Activated CD4-positive, alpha-beta memory T cell treated with anti-CD3 and anti-CD28 coated beads, Interleukin-2, amount 10 ng/mL, durations not matched to agents 7 days and 5 days (primary cell): Measurements from ENCODE around the gene PI16. TPM values are rescaled to one million over a fixed set of nuclear protein-coding genes. Genes with fewer than 3 reads are reported as not detected.

Experiments
- CTCF ChIA-PET: fragments of 350-600 bp; sonication (Branson Sonifier 250); formaldehyde crosslinking; loops from one replicate; lab custom pipeline; 2021; ENCODE audit warnings: antibody characterized with exemption, inconsistent platforms; lab: Charles Lee
- POLR2A ChIA-PET: fragments of 350-600 bp; sonication (Branson Sonifier 250); formaldehyde crosslinking; loops from one replicate; lab custom pipeline; 2021; ENCODE audit warnings: antibody characterized with exemption; lab: Charles Lee
- DNase-seq: peaks from one replicate; pipeline ENCODE4 v3.0.0-alpha.2; 2020
- H3K27ac Mint-ChIP-seq: one replicate; pipeline ENCODE4 v1.8.0; 2021; ENCODE audit warnings: mild to moderate bottlenecking, mixed read lengths
- H3K27me3 Mint-ChIP-seq: one replicate; pipeline ENCODE4 v1.8.0; 2021; ENCODE audit warnings: mixed read lengths
- H3K36me3 Mint-ChIP-seq: one replicate; pipeline ENCODE4 v1.8.0; 2021; ENCODE audit warnings: low read depth, mixed read lengths
- H3K4me1 Mint-ChIP-seq: one replicate; pipeline ENCODE4 v1.8.0; 2021; ENCODE audit warnings: mixed read lengths
- H3K4me3 Mint-ChIP-seq: one replicate; pipeline ENCODE4 v1.8.0; 2021; ENCODE audit warnings: mild to moderate bottlenecking, mixed read lengths
- H3K9me3 Mint-ChIP-seq: one replicate; pipeline ENCODE4 v1.8.0; 2021; ENCODE audit warnings: mixed read lengths
- total RNA-seq, 2 experiments: library from RNA; stranded (reverse); gene quantifications; one replicate each; pipeline ENCODE4 v1.2.3, GENCODE V29; 2021

The PI16 gene
- total RNA-seq: 1 to 10 TPM; 7.3 to 8.5 TPM

- peak; percentile 48 for DNase-seq
- peak within 1 kb of the TSS; percentile 8 for H3K27ac Mint-ChIP-seq
- H3K27me3 Mint-ChIP-seq: peaks cover 7% of the 10 kb centered on the region
- H3K4me1 Mint-ChIP-seq: peaks cover 52% of the 10 kb centered on the region
- ChIA-PET POLR2A (interaction anchor here (0.6 to 3.5 kb wide), 9 partner anchors 9 to 262 kb away, joined by 3 to 18 read pairs (median 4); partner anchors contain the start of genes MTCH1 and PPIL1), CTCF (interaction anchor here (0.6 to 2.5 kb wide), 4 partner anchors 41 to 122 kb away, joined by 3 to 13 read pairs (median 6); partner anchors contain the start of gene C6orf89)
- no peaks in the 10 kb centered on the region for H3K9me3 Mint-ChIP-seq
- peak within 1 kb of the TSS; percentile 62 for H3K4me3 Mint-ChIP-seq
- H3K36me3 Mint-ChIP-seq: no peaks in the 10 kb centered on the region
Measured at GRCh38 chr6:36954262-36954931, at the start of gene PI16. Gene PI16, plus strand, starts transcription at chr6:36954738. Its CDS starts 23 bp downstream, at chr6:36954761.

DNA sequence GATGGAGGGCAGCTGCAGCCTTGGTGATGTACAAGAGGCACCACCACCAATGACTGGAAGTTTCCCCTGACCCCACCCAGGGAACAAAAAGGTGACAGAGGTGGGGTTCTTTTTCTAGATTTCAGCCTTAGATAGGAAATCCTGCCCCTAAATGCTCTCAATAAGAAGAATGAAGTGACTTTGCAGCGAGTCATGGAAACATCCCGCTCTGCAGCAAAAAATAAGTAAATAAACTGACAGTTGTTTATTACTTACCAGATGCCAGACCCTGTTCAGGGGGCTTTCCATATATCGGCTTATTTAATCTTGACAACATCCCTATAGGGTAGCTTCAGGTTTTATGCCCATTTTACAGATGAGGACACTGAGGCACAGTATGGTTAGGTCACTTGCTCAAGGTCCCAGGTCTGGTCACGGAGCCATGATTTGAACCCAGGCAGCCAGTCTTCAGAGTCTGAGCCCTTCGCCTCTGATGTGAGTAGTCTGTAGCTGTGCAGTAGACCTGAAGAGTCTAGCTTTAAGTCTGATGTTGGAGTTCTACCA, 49.6 kb upstream of the PI16 start:
- Mint-ChIP-seq H3K36me3 (peaks cover 67% of the 10 kb centered on the region), H3K4me1 (peaks cover 27% of the 10 kb centered on the region), H3K9me3 (no peaks in the 10 kb centered on the region), H3K4me3 (no peak overlapping the region), H3K27me3 (no peaks in the 10 kb centered on the region), H3K27ac (no peak overlapping the region)
- DNase-seq: no peak
- ChIA-PET POLR2A (interaction anchor here (1.2 kb wide), 1 partner anchor 9 kb away, joined by 3 read pairs; no protein-coding TSS in a partner anchor), CTCF (no interaction called here)

GRCh38 chr6:36906539-36907325, 47.8 kb upstream of the PI16 start:
- H3K27ac Mint-ChIP-seq: no peak overlapping the region
- no peaks in the 10 kb centered on the region for H3K9me3 Mint-ChIP-seq
- H3K36me3 Mint-ChIP-seq: peaks cover 68% of the 10 kb centered on the region
- peaks cover 35% of the 10 kb centered on the region for H3K4me1 Mint-ChIP-seq
- ChIA-PET POLR2A (no interaction called here), CTCF (interaction anchor here (0.8 to 2.1 kb wide), 4 partner anchors 21 to 124 kb away, joined by 3 to 7 read pairs (median 5); partner anchors contain the start of gene C6orf89)
- DNase-seq: no peak
- no peaks in the 10 kb centered on the region for H3K27me3 Mint-ChIP-seq
- H3K4me3 Mint-ChIP-seq: no peak overlapping the region

DNA sequence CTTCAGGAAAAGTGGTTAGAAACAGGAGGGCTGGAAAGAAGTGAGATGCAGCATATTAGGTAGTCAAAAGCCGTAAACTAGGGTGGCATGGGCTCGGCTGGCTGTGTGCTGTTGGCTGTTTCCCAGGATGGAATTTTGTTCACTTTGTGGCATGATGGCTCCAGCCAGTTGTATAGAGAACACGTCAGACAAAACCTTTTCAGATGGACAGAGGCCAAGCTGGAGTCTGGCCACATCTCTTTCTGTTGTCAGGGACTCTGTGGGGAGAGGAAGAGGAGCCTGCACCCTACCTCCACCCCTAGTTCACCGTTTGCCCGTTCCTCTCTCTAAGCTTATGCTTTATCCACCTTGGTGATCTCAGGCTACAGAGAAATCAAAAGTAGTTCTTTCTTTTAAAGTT, 46.8 kb upstream of the PI16 start:
- Mint-ChIP-seq H3K36me3 (peaks cover 62% of the 10 kb centered on the region), H3K27ac (no peak overlapping the region), H3K4me1 (peaks cover 46% of the 10 kb centered on the region), H3K9me3 (no peaks in the 10 kb centered on the region), H3K4me3 (no peak overlapping the region), H3K27me3 (no peaks in the 10 kb centered on the region)
- POLR2A ChIA-PET: no interaction called here
- no peak for DNase-seq
- CTCF ChIA-PET: interaction anchor here (1.1 to 2.1 kb wide), 3 partner anchors 22 to 110 kb away, joined by 3 to 7 read pairs (median 7); partner anchors contain the start of gene C6orf89

DNA sequence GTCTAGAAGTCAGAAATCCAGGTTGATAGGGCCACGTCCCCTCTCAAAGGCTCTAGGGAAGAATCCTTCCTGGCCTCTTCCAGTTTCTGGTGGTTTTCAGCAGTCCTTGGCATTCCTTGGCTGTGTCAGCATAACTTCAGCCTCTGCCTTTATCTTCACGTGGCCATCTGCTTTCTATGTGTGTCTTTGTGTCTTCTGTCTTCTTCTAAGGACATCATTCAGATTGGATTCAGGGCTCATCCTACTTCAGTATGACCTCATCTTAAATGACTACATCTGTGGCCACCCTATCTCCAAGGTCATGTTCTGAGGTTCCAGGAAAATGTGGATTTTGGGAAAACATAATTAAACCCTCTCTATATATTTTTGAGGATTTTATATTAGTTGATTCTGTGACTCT, 45.8 kb upstream of the PI16 start:
- Mint-ChIP-seq H3K27me3 (no peaks in the 10 kb centered on the region), H3K4me3 (no peak overlapping the region), H3K9me3 (no peaks in the 10 kb centered on the region), H3K27ac (no peak overlapping the region), H3K36me3 (peaks cover 54% of the 10 kb centered on the region), H3K4me1 (peaks cover 56% of the 10 kb centered on the region)
- CTCF ChIA-PET: interaction anchor here (1.0 to 2.1 kb wide), 3 partner anchors 10 to 109 kb away, joined by 3 to 7 read pairs (median 6); no protein-coding TSS in a partner anchor
- no peak for DNase-seq
- POLR2A ChIA-PET: interaction anchor here (0.6 kb wide), 1 partner anchor 140 kb away, joined by 3 read pairs; no protein-coding TSS in a partner anchor

DNA sequence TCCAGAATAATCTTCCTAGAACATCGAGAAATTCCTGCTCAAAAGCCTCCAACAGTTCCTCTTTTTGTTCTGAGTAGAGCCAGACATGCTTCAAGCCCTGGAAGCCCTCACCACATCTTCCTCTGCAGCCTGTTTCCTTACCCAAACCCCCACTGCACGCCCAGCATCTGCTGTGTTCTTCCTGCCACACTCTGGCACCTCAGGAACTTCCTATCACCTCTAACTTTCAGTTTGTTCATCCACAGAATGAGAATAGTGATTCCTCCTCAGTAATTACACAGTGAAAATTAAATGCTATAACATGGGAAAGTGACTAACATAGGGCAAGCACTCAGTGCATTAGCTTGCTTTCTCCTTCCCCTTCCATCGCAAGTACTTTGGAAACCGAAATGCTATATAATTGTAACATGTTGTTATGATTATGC, 42.5 kb upstream of the PI16 start:
- Mint-ChIP-seq H3K27me3 (no peaks in the 10 kb centered on the region), H3K36me3 (peaks cover 57% of the 10 kb centered on the region), H3K27ac (peak overlapping the region; percentile 90), H3K4me3 (peak overlapping the region; percentile 68), H3K9me3 (no peaks in the 10 kb centered on the region), H3K4me1 (peaks cover 62% of the 10 kb centered on the region)
- POLR2A ChIA-PET: interaction anchor here (0.9 to 1.9 kb wide), 5 partner anchors 20 to 74 kb away, joined by 3 to 10 read pairs (median 6); partner anchors contain the start of genes MTCH1, PI16 and PPIL1
- DNase-seq: peak; percentile 49
- CTCF ChIA-PET: interaction anchor here (0.6 to 2.3 kb wide), 6 partner anchors 37 to 781 kb away, joined by 3 to 8 read pairs (median 5); partner anchors contain the start of gene MTCH1

GRCh38 chr6:36912586-36912985, 42.0 kb upstream of the PI16 start:
- peaks cover 60% of the 10 kb centered on the region for H3K4me1 Mint-ChIP-seq

DNA sequence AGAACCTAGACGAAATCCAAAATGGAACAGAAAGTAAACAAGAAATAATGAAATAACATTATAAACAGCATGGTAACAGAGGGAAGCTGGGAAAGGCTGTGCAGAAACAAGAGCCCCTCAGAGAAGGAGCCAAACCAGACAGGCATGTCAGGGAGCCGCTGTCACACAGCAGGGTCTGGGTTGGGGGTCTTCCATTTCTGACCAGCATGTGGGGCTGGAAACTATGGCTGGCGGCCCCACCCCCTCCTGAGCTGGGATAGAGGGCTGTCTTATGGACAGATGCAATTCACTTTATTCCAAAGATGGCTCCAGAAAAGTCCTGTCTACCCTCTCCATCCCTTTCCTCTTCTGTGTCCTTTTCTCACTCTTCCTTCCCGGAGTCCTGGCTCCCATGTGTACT, 41.5 kb upstream of the PI16 start:
- Mint-ChIP-seq H3K9me3 (no peaks in the 10 kb centered on the region), H3K4me1 (peaks cover 60% of the 10 kb centered on the region), H3K36me3 (peaks cover 54% of the 10 kb centered on the region), H3K27ac (peak overlapping the region; percentile 90), H3K4me3 (peak overlapping the region; percentile 68), H3K27me3 (no peaks in the 10 kb centered on the region)
- ChIA-PET CTCF (interaction anchor here (1.0 to 3.2 kb wide), 11 partner anchors 13 to 105 kb away, joined by 3 to 18 read pairs (median 7); partner anchors contain the start of genes C6orf89, MTCH1 and PI16), POLR2A (interaction anchor here (0.6 to 2.9 kb wide), 13 partner anchors 14 to 345 kb away, joined by 3 to 14 read pairs (median 4); partner anchors contain the start of genes C6orf89, MTCH1 and PI16)
- peak; percentile 29 for DNase-seq

More at GRCh38 chr6:36912586-36912985, 42.0 kb upstream of the PI16 start:
- DNase-seq: peak; percentile 80
- Mint-ChIP-seq H3K27me3 (no peaks in the 10 kb centered on the region), H3K4me3 (peak overlapping the region; percentile 68), H3K27ac (peak overlapping the region; percentile 90), H3K9me3 (no peaks in the 10 kb centered on the region), H3K36me3 (peaks cover 57% of the 10 kb centered on the region)
- CTCF ChIA-PET: interaction anchor here (1.1 to 3.2 kb wide), 7 partner anchors 27 to 105 kb away, joined by 3 to 18 read pairs (median 8); partner anchors contain the start of genes C6orf89 and MTCH1
- POLR2A ChIA-PET: interaction anchor here (0.9 to 2.2 kb wide), 9 partner anchors 20 to 315 kb away, joined by 3 to 14 read pairs (median 5); partner anchors contain the start of genes C6orf89, MTCH1, PI16 and PPIL1

DNA sequence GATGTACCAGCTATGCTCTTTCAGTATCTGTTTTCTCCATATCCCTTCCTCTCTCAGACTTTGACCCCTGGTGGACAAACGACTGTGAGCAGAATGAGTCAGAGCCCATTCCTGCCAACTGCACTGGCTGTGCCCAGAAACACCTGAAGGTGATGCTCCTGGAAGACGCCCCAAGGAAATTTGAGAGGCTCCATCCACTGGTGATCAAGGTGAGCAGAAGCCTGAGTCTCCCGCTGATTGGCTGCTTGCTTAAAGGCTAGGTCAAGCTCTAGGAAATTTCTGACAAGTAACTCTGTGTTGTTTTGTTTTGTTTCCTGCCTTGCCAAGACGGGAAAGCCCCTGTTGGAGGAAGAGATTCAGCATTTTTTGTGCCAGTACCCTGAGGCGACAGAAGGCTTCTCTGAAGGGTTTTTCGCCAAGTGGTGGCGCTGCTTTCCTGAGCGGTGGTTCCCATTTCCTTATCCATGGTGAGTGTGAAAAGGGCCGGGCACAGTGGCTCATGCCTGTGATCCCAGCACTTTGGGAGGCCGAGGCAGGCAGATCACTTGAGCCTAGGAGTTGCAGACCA, 40.2 kb upstream of the PI16 start:
- peak overlapping the region; percentile 18 for H3K4me3 Mint-ChIP-seq
- peak overlapping the region; percentile 90 for H3K27ac Mint-ChIP-seq
- peaks cover 52% of the 10 kb centered on the region for H3K36me3 Mint-ChIP-seq
- H3K4me1 Mint-ChIP-seq: peaks cover 57% of the 10 kb centered on the region
- H3K9me3 Mint-ChIP-seq: no peaks in the 10 kb centered on the region
- DNase-seq: peak; percentile 60
- no peaks in the 10 kb centered on the region for H3K27me3 Mint-ChIP-seq
- ChIA-PET POLR2A (interaction anchor here (1.2 to 2.9 kb wide), 9 partner anchors 10 to 158 kb away, joined by 3 to 14 read pairs (median 4); partner anchors contain the start of genes C6orf89, MTCH1 and PI16), CTCF (interaction anchor here (0.7 to 3.2 kb wide), 17 partner anchors 10 to 296 kb away, joined by 3 to 18 read pairs (median 4); partner anchors contain the start of genes C6orf89, MTCH1, PI16 and PPIL1)

DNA sequence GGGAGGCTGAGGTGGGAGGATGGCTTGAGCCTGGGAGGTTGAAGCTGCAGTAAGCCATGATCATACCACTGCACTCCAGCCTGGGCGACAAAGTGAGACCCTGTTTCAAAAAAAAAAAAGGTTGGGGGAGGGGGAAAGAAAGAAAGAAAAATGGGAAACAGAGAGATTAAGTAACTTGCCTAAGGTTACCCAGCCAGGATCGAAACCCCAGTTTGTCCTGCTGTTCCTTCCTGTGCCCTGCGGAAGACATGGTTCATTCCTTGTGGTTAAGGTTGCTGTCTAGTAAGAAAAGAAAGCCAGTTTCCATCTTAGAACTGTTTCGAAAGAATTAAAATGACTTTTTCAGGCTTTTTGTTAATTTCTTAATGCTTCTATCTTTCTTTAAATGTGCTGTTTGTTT, 38.9 kb upstream of the PI16 start:
- H3K36me3 Mint-ChIP-seq: peaks cover 58% of the 10 kb centered on the region
- H3K9me3 Mint-ChIP-seq: no peaks in the 10 kb centered on the region
- DNase-seq: no peak
- POLR2A ChIA-PET: interaction anchor here (2.9 kb wide), 1 partner anchor 70 kb away, joined by 12 read pairs; the partner anchor contains the start of gene MTCH1
- CTCF ChIA-PET: interaction anchor here (1.0 to 3.2 kb wide), 3 partner anchors 34 to 133 kb away, joined by 4 to 14 read pairs (median 4); no protein-coding TSS in a partner anchor
- H3K27me3 Mint-ChIP-seq: no peaks in the 10 kb centered on the region
- H3K27ac Mint-ChIP-seq: no peak overlapping the region
- no peak overlapping the region for H3K4me3 Mint-ChIP-seq
- H3K4me1 Mint-ChIP-seq: peaks cover 56% of the 10 kb centered on the region

DNA sequence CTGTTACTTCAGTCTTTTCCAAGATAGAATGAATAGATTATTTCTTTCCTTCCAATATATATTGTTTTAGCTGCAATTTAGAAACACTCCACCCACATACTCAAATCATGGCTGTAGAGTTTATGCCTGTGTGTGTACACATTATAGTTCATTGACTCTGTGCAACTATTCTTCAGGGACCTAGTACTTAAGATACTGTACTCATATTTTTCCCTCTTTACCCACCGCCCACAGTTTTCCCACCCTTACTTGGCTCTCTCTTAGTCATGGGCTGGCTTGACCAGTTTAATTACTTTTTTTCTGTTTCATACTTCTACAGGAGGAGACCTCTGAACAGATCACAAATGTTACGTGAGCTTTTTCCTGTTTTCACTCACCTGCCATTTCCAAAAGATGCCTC, 38.4 kb upstream of the PI16 start:
- peaks cover 59% of the 10 kb centered on the region for H3K36me3 Mint-ChIP-seq
- POLR2A ChIA-PET: no interaction called here
- H3K27me3 Mint-ChIP-seq: no peaks in the 10 kb centered on the region
- H3K27ac Mint-ChIP-seq: no peak overlapping the region
- no peaks in the 10 kb centered on the region for H3K9me3 Mint-ChIP-seq
- H3K4me1 Mint-ChIP-seq: peaks cover 51% of the 10 kb centered on the region
- no peak overlapping the region for H3K4me3 Mint-ChIP-seq
- DNase-seq: no peak
- CTCF ChIA-PET: interaction anchor here (2.0 kb wide), 1 partner anchor 133 kb away, joined by 4 read pairs; no protein-coding TSS in a partner anchor
